ENCODE measurements around the gene SERPINF2. TPM values are rescaled to one million over a fixed set of nuclear protein-coding genes. Genes with fewer than 3 reads are reported as not detected.
"Not testable (repeated sequence)": the region's sequence is repeated elsewhere in the genome, so short reads cannot be mapped to it uniquely, and the experiment has no call there.

Gene SERPINF2
- total RNA-seq, 1 donor from 2014 or later = 20.6 TPM

- Histone ChIP-seq H3K9me3 (no peaks in the 10 kb centered on the region), H3K27ac (no peak overlapping the region), H3K4me3 (no peak overlapping the region), H3K36me3 (no peaks in the 10 kb centered on the region), H3K4me1 (no peaks in the 10 kb centered on the region), H3K27me3 (no peaks in the 10 kb centered on the region)
- intact Hi-C loops (cut with DNase I) = no loop called here
- TF ChIP-seq, protein P1, sequence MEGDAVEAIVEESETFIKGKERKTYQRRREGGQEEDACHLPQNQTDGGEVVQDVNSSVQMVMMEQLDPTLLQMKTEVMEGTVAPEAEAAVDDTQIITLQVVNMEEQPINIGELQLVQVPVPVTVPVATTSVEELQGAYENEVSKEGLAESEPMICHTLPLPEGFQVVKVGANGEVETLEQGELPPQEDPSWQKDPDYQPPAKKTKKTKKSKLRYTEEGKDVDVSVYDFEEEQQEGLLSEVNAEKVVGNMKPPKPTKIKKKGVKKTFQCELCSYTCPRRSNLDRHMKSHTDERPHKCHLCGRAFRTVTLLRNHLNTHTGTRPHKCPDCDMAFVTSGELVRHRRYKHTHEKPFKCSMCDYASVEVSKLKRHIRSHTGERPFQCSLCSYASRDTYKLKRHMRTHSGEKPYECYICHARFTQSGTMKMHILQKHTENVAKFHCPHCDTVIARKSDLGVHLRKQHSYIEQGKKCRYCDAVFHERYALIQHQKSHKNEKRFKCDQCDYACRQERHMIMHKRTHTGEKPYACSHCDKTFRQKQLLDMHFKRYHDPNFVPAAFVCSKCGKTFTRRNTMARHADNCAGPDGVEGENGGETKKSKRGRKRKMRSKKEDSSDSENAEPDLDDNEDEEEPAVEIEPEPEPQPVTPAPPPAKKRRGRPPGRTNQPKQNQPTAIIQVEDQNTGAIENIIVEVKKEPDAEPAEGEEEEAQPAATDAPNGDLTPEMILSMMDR (IDR thresholded peaks at IDR 0.05) = no peak
- DNase-seq (ENCODE audit: low spot score in 2 of 2) = no peak
These were observed 50.8 kb downstream of the SERPINF2 start for GRCh38 chr17:1793447-1793806.

DNA sequence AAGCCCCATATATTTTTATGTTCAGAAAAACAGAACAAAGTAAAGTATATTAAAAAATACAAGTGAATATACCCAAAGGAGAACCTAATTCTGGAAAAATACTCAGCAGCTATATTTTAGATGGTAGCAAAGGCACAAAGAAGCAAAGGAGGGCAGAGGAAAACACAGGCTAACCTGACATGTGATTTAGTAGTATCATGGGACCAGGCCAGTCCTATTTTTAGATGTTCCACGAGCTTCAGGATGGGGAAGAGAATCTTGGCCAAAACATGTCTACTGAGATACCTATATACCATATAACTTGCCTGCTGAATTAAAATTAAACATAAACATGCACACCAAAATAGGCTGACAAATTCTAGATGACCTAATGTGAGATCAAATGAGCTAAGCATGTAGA, 54.1 kb downstream of the SERPINF2 start:
- TF ChIP-seq, protein P1 (IDR thresholded peaks at IDR 0.05) = no peak
- no peaks in the 10 kb centered on the region for H3K4me1 ChIP-seq
- no peaks in the 10 kb centered on the region for H3K9me3 ChIP-seq
- DNase-seq (ENCODE audit: low spot score in 2 of 2) = peak in 1 of 2 donors; percentile 57
- H3K36me3 ChIP-seq = peaks cover 7 to 15% of the 10 kb centered on the region in 2 donors
- H3K27me3 ChIP-seq = no peaks in the 10 kb centered on the region
- no peak overlapping the region for H3K4me3 ChIP-seq
- H3K27ac ChIP-seq = peak overlapping the region; percentile 55 to 72
- intact Hi-C loops (cut with DNase I) = no loop called here

DNA sequence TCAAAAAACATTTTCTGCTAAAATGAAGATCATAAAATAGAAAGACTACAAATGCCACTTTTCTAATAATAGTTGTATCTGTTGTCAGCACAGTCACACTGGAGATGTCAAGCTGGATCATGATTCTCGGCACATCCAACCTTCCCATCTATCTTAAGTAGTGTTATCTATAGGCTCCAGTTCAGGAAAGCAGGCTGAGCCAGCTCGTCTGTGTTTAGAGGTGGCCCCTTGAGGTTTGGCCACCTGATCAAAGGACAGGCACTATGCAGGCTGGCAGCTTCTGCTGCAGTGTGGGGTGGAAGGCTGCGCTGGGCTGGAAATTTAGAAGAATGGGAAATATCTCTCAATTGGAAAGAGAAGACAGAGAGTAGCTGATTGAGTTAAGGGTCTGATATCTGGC, 54.7 kb downstream of the SERPINF2 start:
- Histone ChIP-seq H3K9me3 (no peaks in the 10 kb centered on the region), H3K27ac (peak overlapping the region; percentile 13 to 72), H3K4me3 (no peak overlapping the region), H3K27me3 (no peaks in the 10 kb centered on the region), H3K36me3 (peaks cover 7 to 19% of the 10 kb centered on the region in 2 donors), H3K4me1 (no peaks in the 10 kb centered on the region)
- no peak for DNase-seq (ENCODE audit: low spot score in 2 of 2)
- intact Hi-C loops (cut with DNase I) = no loop called here
- TF ChIP-seq, protein P1 (IDR thresholded peaks at IDR 0.05) = no peak

GRCh38 chr17:1797846-1798245, 55.2 kb downstream of the SERPINF2 start:
- intact Hi-C loops (cut with DNase I); H3K27ac ChIP-seq; DNase-seq (ENCODE audit: low spot score in 2 of 2): not testable (repeated sequence)

GRCh38 chr17:1800240-1800639, 57.6 kb downstream of the SERPINF2 start:
- intact Hi-C loops (cut with DNase I) = no loop called here
- TF ChIP-seq, protein P1 (IDR thresholded peaks at IDR 0.05) = no peak
- Histone ChIP-seq H3K27me3 (no peaks in the 10 kb centered on the region), H3K4me1 (no peaks in the 10 kb centered on the region), H3K4me3 (no peak overlapping the region), H3K27ac (no peak overlapping the region), H3K36me3 (peaks cover 22 to 35% of the 10 kb centered on the region in 2 donors), H3K9me3 (no peaks in the 10 kb centered on the region)
- peak in 1 of 2 donors; percentile 38 for DNase-seq (ENCODE audit: low spot score in 2 of 2)

More at GRCh38 chr17:1797846-1798245, 55.2 kb downstream of the SERPINF2 start:
- H3K27me3 ChIP-seq, H3K4me1 ChIP-seq, H3K4me3 ChIP-seq, H3K9me3 ChIP-seq: not testable (repeated sequence)
- peaks cover 7 to 23% of the 10 kb centered on the region in 2 donors for H3K36me3 ChIP-seq

- peak in 1 of 2 donors; percentile 22 for DNase-seq (ENCODE audit: low spot score in 2 of 2)
- Histone ChIP-seq H3K4me1 (no peaks in the 10 kb centered on the region), H3K36me3 (peaks cover 22 to 35% of the 10 kb centered on the region in 2 donors), H3K4me3 (no peak overlapping the region), H3K9me3 (no peaks in the 10 kb centered on the region), H3K27me3 (no peaks in the 10 kb centered on the region), H3K27ac (no peak overlapping the region)
- intact Hi-C loops (cut with DNase I) = no loop called here
- TF ChIP-seq, protein P1 (IDR thresholded peaks at IDR 0.05) = no peak
These were observed 58.0 kb downstream of the SERPINF2 start for GRCh38 chr17:1800712-1801111.

Measured in ascending aorta (tissue), 2 donors.